Kidney (tissue), 14 donors: Measurements from ENCODE around the gene COLEC12. TPM values are rescaled to one million over a fixed set of nuclear protein-coding genes. Genes with fewer than 3 reads are reported as not detected.

Experiments
- DNase-seq, 5 donors: peaks; one replicate each; pipeline ENCODE4 v3.0.0-alpha.2; 2013 to 2020
- FAIRE-seq: peaks from 2 replicates; lab custom pipeline; 2012; peaks lifted over from hg19 to GRCh38; lab: Jason Lieb, UNC
- H3K27ac ChIP-seq, 2 donors: one replicate each; pipeline ENCODE4 v1.7.0; 2013; ENCODE audit warnings: low read depth in 2 of 2, low read length in 2 of 2, inconsistent platforms in 1 of 2
- H3K27me3 ChIP-seq: one replicate; pipeline ENCODE4 v1.7.1; 2013; ENCODE audit warnings: low read length, inconsistent platforms; ENCODE audit not compliant: control insufficient read depth, insufficient read depth
- H3K36me3 ChIP-seq, 3 donors: one replicate each; pipeline versions ENCODE4 v1.7.0 to v1.7.1; 2013; ENCODE audit warnings: low read length in 3 of 3, control low read depth in 1 of 3, inconsistent platforms in 1 of 3; ENCODE audit not compliant: insufficient read depth in 3 of 3, control insufficient read depth in 2 of 3
- H3K4me1 ChIP-seq, 3 donors: one replicate each; pipeline versions ENCODE4 v1.7.0 to v1.7.1; 2013; ENCODE audit warnings: low read length in 3 of 3, inconsistent platforms in 1 of 3, low read depth in 1 of 3; ENCODE audit not compliant: control insufficient read depth in 2 of 3, insufficient read depth in 2 of 3
- H3K4me3 ChIP-seq, 3 donors: one replicate each; pipeline versions ENCODE4 v1.7.0 to v1.8.1; 2013; ENCODE audit warnings: low read length in 3 of 3, control low read depth in 1 of 3, inconsistent platforms in 1 of 3
- H3K9ac ChIP-seq, 3 donors: one replicate each; pipeline versions ENCODE4 v1.7.0 to v1.7.1; 2013; ENCODE audit warnings: low read length in 3 of 3, control low read depth in 1 of 3, inconsistent platforms in 1 of 3
- H3K9me3 ChIP-seq, 3 donors: one replicate each; pipeline versions ENCODE4 v1.7.0 to v1.7.1; 2013; ENCODE audit warnings: low read length in 3 of 3, control low read depth in 1 of 3, inconsistent platforms in 1 of 3; ENCODE audit not compliant: control insufficient read depth in 2 of 3, insufficient read depth in 1 of 3
- intact Hi-C: fragments of 100-400 bp; cut with DNase I; formaldehyde crosslinking; loops from one replicate; pipeline ENCODE4 v1.11.1; 2022
- polyA plus RNA-seq: library from polyadenylated mRNA; stranded (reverse); fragments of 350-450 nt; fragmentation: Illumina TruSeq; extraction: RNeasy Lipid Tissue Mini Kit (QIAGEN cat#74804); gene quantifications from one replicate; pipeline ENCODE4 v1.2.3, GENCODE V29; 2014; ENCODE audit warnings: low read depth, low replicate concordance; ENCODE audit not compliant: insufficient read depth
- total RNA-seq: library from RNA; stranded (reverse); fragmentation: NEBNext Ultra II Directional; extraction: Animal tissue kit (Norgen Biotek cat#: 25700); gene quantifications from one replicate; pipeline ENCODE4 v1.2.1, GENCODE V29; 2021
- TF ChIP-seq, protein P1 (sequence below): IDR thresholded peaks from 3 replicates; pipeline ENCODE4 v1.5.1; 2012; ENCODE audit warnings: mild to moderate bottlenecking, moderate library complexity, borderline replicate concordance; ENCODE audit not compliant: insufficient read depth; ENCODE audit errors: extremely low read depth
- donor health status: control.
- donor health status: control.
- donor health status: control.
- donor health status: control.
- donor health status: control.
- donor health status: DM: yes; HTN: yes; CAD: no.
- donor health status: Normal renal cell carcinoma (clear cell type).

Gene COLEC12
- total and polyA plus RNA-seq, 2 donors from 2014 or later, result 1.3 to 7.4 TPM

- TF ChIP-seq, protein P1, sequence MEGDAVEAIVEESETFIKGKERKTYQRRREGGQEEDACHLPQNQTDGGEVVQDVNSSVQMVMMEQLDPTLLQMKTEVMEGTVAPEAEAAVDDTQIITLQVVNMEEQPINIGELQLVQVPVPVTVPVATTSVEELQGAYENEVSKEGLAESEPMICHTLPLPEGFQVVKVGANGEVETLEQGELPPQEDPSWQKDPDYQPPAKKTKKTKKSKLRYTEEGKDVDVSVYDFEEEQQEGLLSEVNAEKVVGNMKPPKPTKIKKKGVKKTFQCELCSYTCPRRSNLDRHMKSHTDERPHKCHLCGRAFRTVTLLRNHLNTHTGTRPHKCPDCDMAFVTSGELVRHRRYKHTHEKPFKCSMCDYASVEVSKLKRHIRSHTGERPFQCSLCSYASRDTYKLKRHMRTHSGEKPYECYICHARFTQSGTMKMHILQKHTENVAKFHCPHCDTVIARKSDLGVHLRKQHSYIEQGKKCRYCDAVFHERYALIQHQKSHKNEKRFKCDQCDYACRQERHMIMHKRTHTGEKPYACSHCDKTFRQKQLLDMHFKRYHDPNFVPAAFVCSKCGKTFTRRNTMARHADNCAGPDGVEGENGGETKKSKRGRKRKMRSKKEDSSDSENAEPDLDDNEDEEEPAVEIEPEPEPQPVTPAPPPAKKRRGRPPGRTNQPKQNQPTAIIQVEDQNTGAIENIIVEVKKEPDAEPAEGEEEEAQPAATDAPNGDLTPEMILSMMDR, result no peak
- peaks cover 0 to 3% (median 0%) of the 10 kb centered on the region in 3 donors for H3K4me1 ChIP-seq
Measured at GRCh38 chr18:373780-374179, 126.7 kb downstream of the COLEC12 start.

DNA sequence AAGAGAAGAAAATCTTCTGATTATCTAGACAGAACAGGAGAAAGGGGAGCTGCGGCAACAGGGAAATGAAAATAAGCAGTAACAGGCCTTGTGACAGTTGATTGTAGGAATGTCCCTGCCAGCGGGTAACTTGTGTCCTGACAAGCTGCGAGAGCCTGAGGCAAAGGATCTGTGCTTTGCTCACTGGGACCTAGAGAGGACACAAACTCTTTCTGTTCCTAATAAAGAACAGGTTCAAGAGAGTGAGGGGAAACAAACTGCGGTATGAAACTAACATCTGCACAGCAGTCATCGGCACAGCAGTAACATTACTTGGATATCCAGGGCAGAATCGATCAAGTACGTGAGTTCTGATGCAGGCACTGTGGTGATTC lies 128.9 kb downstream of the COLEC12 start:
- H3K4me3 ChIP-seq, result no peak overlapping the region
- no peak overlapping the region for H3K27ac ChIP-seq
- TF ChIP-seq, protein P1, result no peak
- H3K27me3 ChIP-seq, result no peaks in the 10 kb centered on the region
- no peaks in the 10 kb centered on the region for H3K9me3 ChIP-seq
- H3K4me1 ChIP-seq, result peaks cover 0 to 3% (median 0%) of the 10 kb centered on the region in 3 donors
- intact Hi-C loops, result no loop called here
- FAIRE-seq (no peak), DNase-seq (peak in 2 of 5 donors; percentile 29 to 50)
- no peaks in the 10 kb centered on the region for H3K36me3 ChIP-seq
- H3K9ac ChIP-seq, result no peak overlapping the region

More at GRCh38 chr18:373780-374179, 126.7 kb downstream of the COLEC12 start:
- H3K9ac ChIP-seq, result no peak overlapping the region
- no peaks in the 10 kb centered on the region for H3K27me3 ChIP-seq
- no peak for DNase-seq
- no peak for FAIRE-seq
- no peak overlapping the region for H3K4me3 ChIP-seq
- intact Hi-C loops, result no loop called here
- no peaks in the 10 kb centered on the region for H3K36me3 ChIP-seq
- H3K27ac ChIP-seq, result no peak overlapping the region
- H3K9me3 ChIP-seq, result no peaks in the 10 kb centered on the region

- Histone ChIP-seq H3K9ac (no peak overlapping the region), H3K4me3 (no peak overlapping the region), H3K27me3 (no peaks in the 10 kb centered on the region), H3K27ac (no peak overlapping the region), H3K4me1 (peaks cover 0 to 3% (median 0%) of the 10 kb centered on the region in 3 donors), H3K9me3 (no peaks in the 10 kb centered on the region), H3K36me3 (no peaks in the 10 kb centered on the region)
- intact Hi-C loops, result no loop called here
- TF ChIP-seq, protein P1, result no peak
- DNase-seq, result peak in 1 of 5 donors; percentile 42
- no peak for FAIRE-seq
Measured at GRCh38 chr18:370751-371608, 129.5 kb downstream of the COLEC12 start.
